ENCODE measurements around the gene ITPKB.

ITPKB gene

DNA sequence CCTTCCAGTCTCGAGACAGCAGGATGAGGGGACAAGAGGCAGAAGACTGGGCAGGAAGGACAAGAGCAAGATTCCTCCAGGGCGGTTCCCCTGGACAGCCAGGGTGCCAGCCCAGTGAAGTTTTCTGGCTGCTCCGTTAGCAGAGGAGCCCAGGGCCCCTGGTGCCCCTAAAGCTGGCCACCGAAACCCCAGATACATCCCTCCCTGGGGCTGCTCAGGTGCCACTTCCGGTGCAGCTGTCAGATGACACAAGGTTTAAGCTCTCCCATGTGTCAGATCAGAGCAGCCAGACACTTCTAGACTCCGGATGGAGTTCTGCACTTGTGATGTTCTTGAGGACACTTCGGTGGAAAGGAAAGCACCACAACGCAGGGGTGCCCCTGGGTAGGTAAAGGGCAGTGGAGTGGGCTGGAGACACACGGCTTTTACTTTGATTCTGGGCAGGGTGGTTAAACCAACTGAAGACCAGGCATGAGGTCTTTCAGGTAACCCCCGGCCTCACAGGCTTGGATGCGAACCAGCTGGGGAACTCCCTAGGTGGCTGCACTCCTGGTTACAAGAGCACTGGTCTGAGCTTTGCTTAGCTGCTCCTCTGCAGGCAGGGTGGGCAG, 85.7 kb downstream of the ITPKB start:
- no peak overlapping the region for H3K4me3 ChIP-seq (ENCODE audit: low read depth, low read length)

DNA sequence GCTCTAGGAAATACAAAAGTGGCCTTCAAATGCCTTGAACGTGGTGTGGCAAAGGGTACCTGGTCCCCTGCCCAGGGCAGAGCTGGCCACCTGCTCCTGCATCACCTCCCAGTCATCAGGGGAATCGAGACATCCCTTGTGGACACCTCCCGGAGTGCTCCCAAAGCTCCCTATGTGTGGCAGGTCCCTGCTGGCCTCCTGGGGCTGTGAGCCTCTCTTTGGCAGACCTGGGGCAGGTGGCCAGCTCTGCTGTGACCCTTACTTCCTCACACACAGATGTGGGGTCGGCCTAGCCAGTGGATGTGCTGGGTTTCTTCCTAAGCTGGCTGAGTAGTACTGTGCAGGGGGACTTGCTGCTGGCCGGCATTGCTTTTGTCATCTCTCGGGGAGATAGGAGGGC, 86.5 kb downstream of the ITPKB start:
- H3K4me3 ChIP-seq (ENCODE audit: low read depth, low read length) = no peak overlapping the region

GRCh38 chr1:226651732-226652105, 87.4 kb downstream of the ITPKB start:
- no peak overlapping the region for H3K4me3 ChIP-seq (ENCODE audit: low read depth, low read length)

- no peak overlapping the region for H3K4me3 ChIP-seq (ENCODE audit: low read depth, low read length)
Measured at GRCh38 chr1:226651041-226651731, 87.9 kb downstream of the ITPKB start.

DNA sequence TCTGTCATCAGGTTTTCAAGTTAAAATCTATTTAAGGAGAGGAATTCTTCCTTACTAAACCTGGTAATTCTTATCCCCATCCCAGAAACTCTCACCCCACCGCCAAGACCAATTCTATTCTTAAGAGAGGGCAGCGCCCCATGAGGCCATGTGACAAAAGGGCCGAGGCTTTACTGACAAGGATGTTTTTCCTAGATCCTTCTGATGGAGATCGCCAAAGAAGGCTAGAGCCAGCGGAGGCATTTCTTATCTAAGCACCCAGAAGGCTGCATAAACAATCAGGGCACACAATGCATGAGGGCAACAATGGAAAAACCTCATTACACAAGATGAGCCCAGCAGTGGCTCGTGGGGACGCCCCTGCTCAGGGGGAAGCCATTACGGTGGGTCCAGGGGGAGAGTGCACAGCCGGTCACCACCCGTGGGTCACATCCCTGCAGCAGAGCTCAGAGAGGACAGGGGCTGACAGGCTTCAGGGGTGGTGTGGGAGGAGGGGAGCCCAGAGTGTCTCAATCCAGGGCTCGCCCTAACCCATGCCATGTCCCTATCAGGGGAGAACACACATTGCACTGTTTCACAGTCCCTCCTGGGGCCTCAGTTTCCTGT, 88.7 kb downstream of the ITPKB start:
- H3K4me3 ChIP-seq (ENCODE audit: low read depth, low read length) = no peak overlapping the region

DNA sequence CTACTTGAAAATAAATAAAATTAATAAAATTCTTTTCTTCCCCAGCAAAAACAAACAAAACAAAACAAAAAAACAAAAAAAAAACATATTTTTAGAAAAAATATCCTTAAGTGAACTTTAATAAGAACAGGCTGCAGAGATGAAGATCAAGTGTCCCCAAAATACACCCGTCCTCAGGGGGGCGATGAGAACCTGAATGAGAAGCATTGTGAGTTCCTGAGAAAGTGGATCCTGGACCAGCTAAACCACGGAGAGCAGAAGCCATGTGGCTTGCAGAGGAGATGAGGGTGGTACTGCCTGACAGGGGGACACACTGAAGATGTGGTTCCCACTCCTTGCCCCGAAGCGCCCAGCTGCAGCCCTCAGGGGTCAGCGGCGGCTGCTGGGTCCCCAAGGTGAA, 89.3 kb downstream of the ITPKB start:
- no peak overlapping the region for H3K4me3 ChIP-seq (ENCODE audit: low read depth, low read length)

GRCh38 chr1:226649244-226649643, 89.8 kb downstream of the ITPKB start:
- H3K4me3 ChIP-seq (ENCODE audit: low read depth, low read length) = no peak overlapping the region

DNA sequence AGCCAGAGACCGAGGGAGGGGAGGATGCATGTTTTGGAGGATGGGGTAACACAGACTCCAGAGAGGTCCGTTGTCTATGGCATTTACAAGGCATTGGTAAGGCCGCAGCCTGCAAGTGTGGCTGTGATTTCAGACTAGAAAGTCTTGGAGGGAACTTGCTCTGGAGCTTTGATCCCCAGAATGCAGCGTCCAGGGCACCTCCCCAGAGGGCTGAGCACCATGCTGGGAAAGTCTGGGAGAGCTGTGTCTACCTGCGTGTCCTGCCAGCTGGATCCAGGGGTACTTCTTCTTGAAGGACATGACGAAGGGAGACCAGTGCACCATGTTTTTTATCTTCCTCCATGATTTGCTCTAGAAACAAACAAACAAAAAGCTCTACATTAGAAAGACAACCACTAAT, 90.7 kb downstream of the ITPKB start:
- no peak overlapping the region for H3K4me3 ChIP-seq (ENCODE audit: low read depth, low read length)

DNA sequence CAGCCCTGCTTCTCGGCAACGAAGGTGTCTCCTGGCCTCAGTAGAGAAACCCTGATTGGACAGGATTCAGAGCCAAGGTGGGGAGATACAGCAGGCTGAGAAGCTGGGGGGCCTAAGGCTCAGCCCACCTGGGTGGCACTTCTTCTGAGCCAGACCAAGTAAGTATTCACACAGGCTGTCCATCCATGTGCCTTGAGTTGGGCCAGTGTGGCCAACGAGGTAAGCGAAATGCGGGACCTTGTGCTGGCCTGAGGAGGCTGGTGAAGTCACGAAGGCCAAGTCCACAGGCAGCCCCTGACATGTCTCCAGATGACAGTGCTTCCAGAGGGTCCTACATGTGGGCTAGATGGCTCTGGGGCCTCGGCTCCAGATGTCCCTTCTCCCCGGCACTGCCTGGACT, 91.4 kb downstream of the ITPKB start:
- H3K4me3 ChIP-seq (ENCODE audit: low read depth, low read length) = no peak overlapping the region

- no peak overlapping the region for H3K4me3 ChIP-seq (ENCODE audit: low read depth, low read length)
Measured at GRCh38 chr1:226646870-226647449, 92.1 kb downstream of the ITPKB start.

- H3K4me3 ChIP-seq (ENCODE audit: low read depth, low read length) = no peak overlapping the region
Measured at GRCh38 chr1:226646026-226646869, 92.8 kb downstream of the ITPKB start.

GRCh38 chr1:226645279-226645976, 93.7 kb downstream of the ITPKB start:
- no peak overlapping the region for H3K4me3 ChIP-seq (ENCODE audit: low read depth, low read length)

GRCh38 chr1:226644541-226645176, 94.4 kb downstream of the ITPKB start:
- H3K4me3 ChIP-seq (ENCODE audit: low read depth, low read length) = no peak overlapping the region

DNA sequence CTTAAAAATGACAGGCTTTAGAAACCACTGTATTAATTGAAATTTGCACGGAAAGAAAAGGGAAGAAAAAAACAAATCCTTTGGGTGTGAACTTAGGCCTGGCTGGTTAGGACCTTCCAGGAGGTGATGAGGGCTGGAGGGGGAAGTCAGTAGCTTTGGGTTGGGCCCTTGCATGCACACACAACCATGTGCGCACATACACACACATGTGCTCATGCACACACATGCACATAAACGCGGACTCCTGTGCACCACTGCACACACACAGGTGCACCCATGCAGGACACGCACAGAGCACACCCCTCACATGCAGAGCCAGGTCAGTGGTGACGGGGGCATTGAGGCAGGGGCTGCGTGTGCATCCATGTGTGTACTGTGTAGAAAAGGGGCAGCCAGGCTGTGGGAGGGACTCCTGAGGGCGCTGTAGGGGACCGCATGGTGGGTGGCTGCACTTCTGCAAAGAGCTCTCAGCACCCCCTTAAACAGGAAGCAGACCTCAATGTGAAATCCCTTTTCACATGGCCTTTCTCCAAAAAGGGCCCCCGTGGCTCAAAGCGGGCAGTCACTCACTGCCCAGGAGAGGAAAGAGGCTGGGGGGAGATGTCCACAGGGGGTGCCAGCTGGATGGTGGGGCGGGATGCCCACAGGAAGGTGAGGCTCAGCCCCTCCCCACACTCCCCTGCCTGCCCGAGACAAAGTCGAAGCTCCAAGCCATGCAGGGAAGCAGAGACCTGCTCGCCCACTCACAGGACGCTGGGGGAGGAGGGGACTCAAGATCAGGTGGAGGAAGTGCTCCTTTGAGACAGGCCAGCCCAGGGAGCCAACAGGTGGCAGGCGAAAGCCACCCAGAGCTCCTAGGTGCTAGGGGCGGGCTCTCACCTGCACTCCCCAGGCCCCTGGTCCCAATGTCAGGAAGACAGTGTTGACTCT, 95.2 kb downstream of the ITPKB start:
- H3K4me3 ChIP-seq (ENCODE audit: low read depth, low read length) = no peak overlapping the region

DNA sequence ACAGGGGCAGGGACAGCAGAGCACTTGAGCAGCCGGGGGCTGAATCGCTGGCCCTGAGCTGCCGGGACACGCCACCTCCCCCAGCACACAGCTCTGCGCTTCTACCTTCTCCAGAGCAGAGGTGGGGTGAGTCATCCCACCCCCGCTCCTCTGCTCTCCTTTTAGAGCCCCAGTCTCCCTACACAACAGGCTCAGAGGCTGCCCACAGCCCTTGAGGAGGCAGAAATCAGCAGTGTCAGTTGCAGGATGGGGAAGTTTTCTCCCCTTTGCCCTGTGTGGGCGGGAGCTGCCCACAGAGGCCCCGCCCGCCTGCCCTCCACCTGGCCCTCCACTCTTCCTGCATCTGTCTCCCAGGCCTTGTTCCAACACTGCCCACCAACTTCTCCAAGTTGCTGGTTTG, 95.9 kb downstream of the ITPKB start:
- H3K4me3 ChIP-seq (ENCODE audit: low read depth, low read length) = no peak overlapping the region

DNA sequence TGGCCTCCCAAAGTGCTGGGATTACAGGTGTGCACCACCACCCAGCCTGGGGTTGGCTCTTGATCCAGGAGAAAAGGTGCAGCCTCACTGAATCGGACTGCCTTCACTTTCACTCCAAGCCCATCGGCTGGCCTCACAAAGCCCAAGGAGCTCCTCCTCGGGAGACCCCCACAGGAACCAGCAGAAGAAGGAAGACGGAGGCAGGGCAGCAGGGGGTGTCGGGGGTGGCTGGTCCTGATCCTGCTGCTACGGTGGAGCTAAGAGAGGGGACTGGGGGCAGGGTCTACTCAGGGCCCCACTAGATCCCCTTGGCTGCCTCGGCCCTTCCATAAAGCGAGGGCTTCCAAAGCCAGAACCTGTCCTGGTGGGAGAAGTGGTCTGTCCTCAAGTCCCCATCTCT, 96.7 kb downstream of the ITPKB start:
- H3K4me3 ChIP-seq (ENCODE audit: low read depth, low read length) = no peak overlapping the region

GRCh38 chr1:226641671-226642231, 97.3 kb downstream of the ITPKB start:
- H3K4me3 ChIP-seq (ENCODE audit: low read depth, low read length) = no peak overlapping the region

- no peak overlapping the region for H3K4me3 ChIP-seq (ENCODE audit: low read depth, low read length)
Measured at GRCh38 chr1:226640321-226641136, 98.6 kb downstream of the ITPKB start.
